GM19397 (cell line): ENCODE measurements around the gene TMEM219.
A peak's percentile ranks its signal among the peaks of the same experiment; 100 is the strongest.
"Not testable (repeated sequence)": the region's sequence is repeated elsewhere in the genome, so short reads cannot be mapped to it uniquely, and the experiment has no call there.

Experiments used
- ATAC-seq: cut with Tn5 transposase; IDR thresholded peaks from one replicate; pipeline ENCODE4 v1.9.1; 2021; ENCODE audit warnings: mild to moderate bottlenecking, moderate library complexity; ENCODE audit not compliant: unreplicated experiment

The TMEM219 gene

GRCh38 chr16:29950806-29951461, 10.9 kb upstream of the TMEM219 start:
- no peak for ATAC-seq

GRCh38 chr16:29951625-29952365, 10.1 kb upstream of the TMEM219 start:
- no peak for ATAC-seq

- no peak for ATAC-seq
These were observed 3.1 kb upstream of the TMEM219 start for GRCh38 chr16:29958756-29959155.

- ATAC-seq: no peak
These were observed 2.6 kb upstream of the TMEM219 start for GRCh38 chr16:29959293-29959692.

- ATAC-seq: not testable (repeated sequence)
These were observed 2.1 kb upstream of the TMEM219 start for GRCh38 chr16:29959821-29960220.

GRCh38 chr16:29961127-29961478, 776 bp upstream of the TMEM219 start:
- ATAC-seq: no peak

GRCh38 chr16:29962344-29962994, 590 bp downstream of the TMEM219 start:
- ATAC-seq: no peak

GRCh38 chr16:29963021-29963743, 1.3 kb downstream of the TMEM219 start:
- ATAC-seq: no peak

- no peak for ATAC-seq
These were observed 6.3 kb downstream of the TMEM219 start for GRCh38 chr16:29968205-29968604.

GRCh38 chr16:29971304-29971703, 9.4 kb downstream of the TMEM219 start:
- no peak for ATAC-seq

GRCh38 chr16:29972500-29972899, 10.6 kb downstream of the TMEM219 start:
- ATAC-seq: no peak

- no peak for ATAC-seq
These were observed 11.1 kb downstream of the TMEM219 start for GRCh38 chr16:29972992-29973383.

GRCh38 chr16:29973384-29974246, 11.7 kb downstream of the TMEM219 start, which contains the start of gene TAOK2:
TSS of gene TAOK2 (plus strand) at chr16:29973868. CDS start at chr16:29977773, 3,905 bp downstream.
- peak; percentile 97 for ATAC-seq

GRCh38 chr16:29974291-29975133, 12.6 kb downstream of the TMEM219 start:
- no peak for ATAC-seq

GRCh38 chr16:29975134-29975538, 13.3 kb downstream of the TMEM219 start:
- no peak for ATAC-seq

- ATAC-seq: no peak
These were observed 14.1 kb downstream of the TMEM219 start for GRCh38 chr16:29975811-29976511.

- ATAC-seq: no peak
These were observed 15.4 kb downstream of the TMEM219 start for GRCh38 chr16:29977063-29977825.

- ATAC-seq: no peak
These were observed 16.2 kb downstream of the TMEM219 start for GRCh38 chr16:29978081-29978480.
